ENCODE results near the gene SIRPA. TPM values are rescaled to one million over a fixed set of nuclear protein-coding genes. Genes with fewer than 3 reads are reported as not detected.
A peak's percentile ranks its signal among the peaks of the same experiment; 100 is the strongest.
"Not testable (repeated sequence)": the region's sequence is repeated elsewhere in the genome, so short reads cannot be mapped to it uniquely, and the experiment has no call there.

The SIRPA gene
- total RNA-seq, 1 experiment from 2014 or later = 8.9 TPM

DNA sequence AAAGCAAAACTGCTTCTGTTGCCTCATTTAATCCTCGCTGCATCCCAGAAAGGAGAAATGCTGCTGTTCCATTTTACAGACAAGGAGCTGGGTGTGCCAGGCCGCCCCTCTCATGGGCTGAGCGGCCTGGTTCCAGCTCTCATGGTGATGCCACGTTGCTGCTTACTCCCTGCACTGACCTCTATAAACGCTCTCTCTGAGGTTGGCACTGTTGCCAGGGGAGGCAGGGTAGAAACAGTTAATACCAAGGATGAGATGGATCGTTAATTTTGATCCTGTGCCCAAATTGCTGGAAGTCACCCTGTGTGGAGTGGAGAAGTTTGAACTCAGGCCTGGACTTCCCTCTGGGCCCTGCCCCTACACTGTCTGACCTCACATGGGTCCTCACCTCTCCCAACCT lies 25.6 kb downstream of the SIRPA start (continued):
- TF ChIP-seq, protein P1, sequence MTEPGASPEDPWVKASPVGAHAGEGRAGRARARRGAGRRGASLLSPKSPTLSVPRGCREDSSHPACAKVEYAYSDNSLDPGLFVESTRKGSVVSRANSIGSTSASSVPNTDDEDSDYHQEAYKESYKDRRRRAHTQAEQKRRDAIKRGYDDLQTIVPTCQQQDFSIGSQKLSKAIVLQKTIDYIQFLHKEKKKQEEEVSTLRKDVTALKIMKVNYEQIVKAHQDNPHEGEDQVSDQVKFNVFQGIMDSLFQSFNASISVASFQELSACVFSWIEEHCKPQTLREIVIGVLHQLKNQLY (CRISPR knock-in tag; IDR thresholded peaks at IDR 0.05) = no peak
- TF ChIP-seq IRF2 (CRISPR knock-in tag; IDR thresholded peaks at IDR 0.05; ENCODE audit: borderline replicate concordance, low read depth) (no peak), ZBTB21 (CRISPR knock-in tag; IDR thresholded peaks at IDR 0.05; ENCODE audit: borderline replicate concordance) (no peak), TEAD1 (CRISPR knock-in tag; IDR thresholded peaks at IDR 0.05) (no peak), CBFB (CRISPR knock-in tag; IDR thresholded peaks at IDR 0.05; ENCODE audit: low read depth) (no peak), GABPB1 (CRISPR knock-in tag; IDR thresholded peaks at IDR 0.05) (no peak)

DNA sequence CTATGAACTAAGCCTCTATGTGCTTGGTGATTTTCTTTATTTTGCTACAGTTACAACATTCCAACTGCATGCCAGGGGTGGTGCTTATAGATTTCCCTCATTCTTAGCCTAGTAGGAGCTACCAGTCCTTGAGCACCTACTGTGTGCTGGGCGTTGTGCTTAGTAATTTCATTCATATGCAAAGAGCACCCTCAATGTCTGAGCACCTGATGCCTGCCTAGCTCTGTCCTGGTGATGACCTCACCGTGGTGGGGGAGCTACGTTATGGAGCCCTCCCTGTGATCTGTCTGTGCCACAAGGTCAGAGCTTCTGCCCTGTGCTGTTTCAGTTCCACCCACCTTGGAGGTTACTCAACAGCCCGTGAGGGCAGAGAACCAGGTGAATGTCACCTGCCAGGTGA lies 26.8 kb downstream of the SIRPA start:
- H3K4me1 Mint-ChIP-seq = peaks cover 28% of the 10 kb centered on the region
- H3K9me3 Mint-ChIP-seq; H3K4me3 Mint-ChIP-seq; DNase-seq (ENCODE audit: low spot score); H3K27me3 Mint-ChIP-seq (ENCODE audit: low read depth); POLR2A ChIA-PET; H3K27ac Mint-ChIP-seq: not testable (repeated sequence)
- peaks cover 13% of the 10 kb centered on the region for H3K36me3 Mint-ChIP-seq
- CTCF ChIA-PET = interaction anchor here (1.5 kb wide), 1 partner anchor 171 kb away, joined by 3 read pairs; no protein-coding TSS in a partner anchor
- ATAC-seq = peak; percentile 76

DNA sequence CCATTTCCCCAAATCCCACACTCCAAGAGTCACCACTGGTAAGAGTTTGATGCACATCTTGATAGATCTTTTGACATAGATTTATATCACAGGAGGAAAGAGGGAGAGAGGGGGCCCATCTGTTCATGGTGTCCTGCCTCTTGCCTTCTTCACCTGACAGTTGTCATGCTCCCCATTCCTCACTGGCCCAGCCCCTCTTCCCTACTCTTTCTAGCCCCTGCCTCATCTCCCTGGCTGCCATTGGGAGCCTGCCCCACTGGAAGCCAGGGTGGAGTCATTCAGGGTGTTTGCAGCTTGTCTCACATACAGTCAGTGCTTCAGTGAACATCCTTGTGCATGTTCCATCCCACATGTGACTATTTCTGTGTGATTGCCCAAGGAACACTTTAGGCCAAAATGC lies 27.6 kb downstream of the SIRPA start:
- TF ChIP-seq, protein P2, sequence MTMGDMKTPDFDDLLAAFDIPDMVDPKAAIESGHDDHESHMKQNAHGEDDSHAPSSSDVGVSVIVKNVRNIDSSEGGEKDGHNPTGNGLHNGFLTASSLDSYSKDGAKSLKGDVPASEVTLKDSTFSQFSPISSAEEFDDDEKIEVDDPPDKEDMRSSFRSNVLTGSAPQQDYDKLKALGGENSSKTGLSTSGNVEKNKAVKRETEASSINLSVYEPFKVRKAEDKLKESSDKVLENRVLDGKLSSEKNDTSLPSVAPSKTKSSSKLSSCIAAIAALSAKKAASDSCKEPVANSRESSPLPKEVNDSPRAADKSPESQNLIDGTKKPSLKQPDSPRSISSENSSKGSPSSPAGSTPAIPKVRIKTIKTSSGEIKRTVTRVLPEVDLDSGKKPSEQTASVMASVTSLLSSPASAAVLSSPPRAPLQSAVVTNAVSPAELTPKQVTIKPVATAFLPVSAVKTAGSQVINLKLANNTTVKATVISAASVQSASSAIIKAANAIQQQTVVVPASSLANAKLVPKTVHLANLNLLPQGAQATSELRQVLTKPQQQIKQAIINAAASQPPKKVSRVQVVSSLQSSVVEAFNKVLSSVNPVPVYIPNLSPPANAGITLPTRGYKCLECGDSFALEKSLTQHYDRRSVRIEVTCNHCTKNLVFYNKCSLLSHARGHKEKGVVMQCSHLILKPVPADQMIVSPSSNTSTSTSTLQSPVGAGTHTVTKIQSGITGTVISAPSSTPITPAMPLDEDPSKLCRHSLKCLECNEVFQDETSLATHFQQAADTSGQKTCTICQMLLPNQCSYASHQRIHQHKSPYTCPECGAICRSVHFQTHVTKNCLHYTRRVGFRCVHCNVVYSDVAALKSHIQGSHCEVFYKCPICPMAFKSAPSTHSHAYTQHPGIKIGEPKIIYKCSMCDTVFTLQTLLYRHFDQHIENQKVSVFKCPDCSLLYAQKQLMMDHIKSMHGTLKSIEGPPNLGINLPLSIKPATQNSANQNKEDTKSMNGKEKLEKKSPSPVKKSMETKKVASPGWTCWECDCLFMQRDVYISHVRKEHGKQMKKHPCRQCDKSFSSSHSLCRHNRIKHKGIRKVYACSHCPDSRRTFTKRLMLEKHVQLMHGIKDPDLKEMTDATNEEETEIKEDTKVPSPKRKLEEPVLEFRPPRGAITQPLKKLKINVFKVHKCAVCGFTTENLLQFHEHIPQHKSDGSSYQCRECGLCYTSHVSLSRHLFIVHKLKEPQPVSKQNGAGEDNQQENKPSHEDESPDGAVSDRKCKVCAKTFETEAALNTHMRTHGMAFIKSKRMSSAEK (CRISPR knock-in tag; IDR thresholded peaks at IDR 0.05; ENCODE audit: borderline replicate concordance) = no peak
- TF ChIP-seq, protein P3, sequence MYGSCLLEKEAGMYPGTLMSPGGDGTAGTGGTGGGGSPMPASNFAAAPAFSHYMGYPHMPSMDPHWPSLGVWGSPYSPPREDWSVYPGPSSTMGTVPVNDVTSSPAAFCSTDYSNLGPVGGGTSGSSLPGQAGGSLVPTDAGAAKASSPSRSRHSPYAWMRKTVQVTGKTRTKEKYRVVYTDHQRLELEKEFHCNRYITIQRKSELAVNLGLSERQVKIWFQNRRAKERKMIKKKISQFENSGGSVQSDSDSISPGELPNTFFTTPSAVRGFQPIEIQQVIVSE (CRISPR knock-in tag; IDR thresholded peaks at IDR 0.05; ENCODE audit: borderline replicate concordance) = no peak
- TF ChIP-seq, protein P4, sequence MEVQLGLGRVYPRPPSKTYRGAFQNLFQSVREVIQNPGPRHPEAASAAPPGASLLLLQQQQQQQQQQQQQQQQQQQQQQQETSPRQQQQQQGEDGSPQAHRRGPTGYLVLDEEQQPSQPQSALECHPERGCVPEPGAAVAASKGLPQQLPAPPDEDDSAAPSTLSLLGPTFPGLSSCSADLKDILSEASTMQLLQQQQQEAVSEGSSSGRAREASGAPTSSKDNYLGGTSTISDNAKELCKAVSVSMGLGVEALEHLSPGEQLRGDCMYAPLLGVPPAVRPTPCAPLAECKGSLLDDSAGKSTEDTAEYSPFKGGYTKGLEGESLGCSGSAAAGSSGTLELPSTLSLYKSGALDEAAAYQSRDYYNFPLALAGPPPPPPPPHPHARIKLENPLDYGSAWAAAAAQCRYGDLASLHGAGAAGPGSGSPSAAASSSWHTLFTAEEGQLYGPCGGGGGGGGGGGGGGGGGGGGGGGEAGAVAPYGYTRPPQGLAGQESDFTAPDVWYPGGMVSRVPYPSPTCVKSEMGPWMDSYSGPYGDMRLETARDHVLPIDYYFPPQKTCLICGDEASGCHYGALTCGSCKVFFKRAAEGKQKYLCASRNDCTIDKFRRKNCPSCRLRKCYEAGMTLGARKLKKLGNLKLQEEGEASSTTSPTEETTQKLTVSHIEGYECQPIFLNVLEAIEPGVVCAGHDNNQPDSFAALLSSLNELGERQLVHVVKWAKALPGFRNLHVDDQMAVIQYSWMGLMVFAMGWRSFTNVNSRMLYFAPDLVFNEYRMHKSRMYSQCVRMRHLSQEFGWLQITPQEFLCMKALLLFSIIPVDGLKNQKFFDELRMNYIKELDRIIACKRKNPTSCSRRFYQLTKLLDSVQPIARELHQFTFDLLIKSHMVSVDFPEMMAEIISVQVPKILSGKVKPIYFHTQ (CRISPR knock-in tag; IDR thresholded peaks at IDR 0.05) = no peak
- TF ChIP-seq ZNF232 (CRISPR knock-in tag; IDR thresholded peaks at IDR 0.05) (no peak), MXD4 (CRISPR knock-in tag; IDR thresholded peaks at IDR 0.05; ENCODE audit: borderline replicate concordance) (no peak)
- DNase-seq (ENCODE audit: low spot score) (no peak), ATAC-seq (no peak)
- ChIA-PET CTCF (interaction anchor here (1.5 kb wide), 1 partner anchor 171 kb away, joined by 3 read pairs; no protein-coding TSS in a partner anchor), POLR2A (no interaction called here)
- Mint-ChIP-seq H3K4me1 (peaks cover 36% of the 10 kb centered on the region), H3K36me3 (peaks cover 13% of the 10 kb centered on the region), H3K4me3 (no peak overlapping the region), H3K27ac (peak overlapping the region; percentile 34; the same call in 1 of the 2 replicates), H3K9me3 (no peaks in the 10 kb centered on the region), H3K27me3 (ENCODE audit: low read depth) (no peaks in the 10 kb centered on the region; the same call in 1 of the 2 replicates)
